GM23248 (cell line): ENCODE data around the gene DUSP2. TPM values are rescaled to one million over a fixed set of nuclear protein-coding genes. Genes with fewer than 3 reads are reported as not detected.

ENCODE experiments used
- DNase-seq: peaks from one replicate; pipeline ENCODE4 v3.0.0-alpha.2; 2015
- H2AFZ ChIP-seq: fragments of 200-600 bp; sonication (generic); 2 replicates; pipeline ENCODE4 v1.6.1; 2016; ENCODE audit warnings: antibody characterized with exemption
- H3F3A ChIP-seq: fragments of 200-600 bp; sonication (generic); 2 replicates; pipeline ENCODE4 v1.6.1; 2016; ENCODE audit warnings: mild to moderate bottlenecking, antibody characterized with exemption, mixed run types; ENCODE audit not compliant: insufficient read depth
- H3K27ac ChIP-seq: fragments of 200-600 bp; sonication (generic); 2 replicates; pipeline ENCODE4 v1.5.1; 2016; ENCODE audit warnings: mild to moderate bottlenecking
- H3K27me3 ChIP-seq: fragments of 200-600 bp; sonication (generic); replicated peaks from 2 replicates; pipeline ENCODE4 v1.6.1; 2016; ENCODE audit warnings: mild to moderate bottlenecking; ENCODE audit not compliant: insufficient read depth
- H3K36me3 ChIP-seq: fragments of 200-600 bp; sonication (generic); 2 replicates; pipeline ENCODE4 v1.6.1; 2016; ENCODE audit warnings: low read depth, mild to moderate bottlenecking
- H3K4me1 ChIP-seq: fragments of 200-600 bp; sonication (generic); 2 replicates; pipeline ENCODE4 v1.6.1; 2016; ENCODE audit warnings: mild to moderate bottlenecking; ENCODE audit not compliant: insufficient read depth
- H3K4me2 ChIP-seq: fragments of 200-600 bp; sonication (generic); one replicate; pipeline ENCODE4 v1.6.1; 2016; ENCODE audit warnings: mild to moderate bottlenecking; ENCODE audit not compliant: unreplicated experiment
- H3K4me3 ChIP-seq: fragments of 200-600 bp; sonication (generic); 2 replicates; pipeline ENCODE4 v1.5.1; 2016; ENCODE audit warnings: mild to moderate bottlenecking
- H3K79me2 ChIP-seq: fragments of 200-600 bp; sonication (generic); 2 replicates; pipeline ENCODE4 v1.6.1; 2016; ENCODE audit warnings: mild to moderate bottlenecking; ENCODE audit not compliant: insufficient read depth
- H3K9ac ChIP-seq: fragments of 200-600 bp; sonication (generic); 2 replicates; pipeline ENCODE4 v1.6.1; 2016; ENCODE audit warnings: mild to moderate bottlenecking
- H3K9me2 ChIP-seq: fragments of 200-600 bp; sonication (generic); 2 replicates; pipeline ENCODE4 v1.6.1; 2016; ENCODE audit warnings: mixed run types, mild to moderate bottlenecking, moderate library complexity; ENCODE audit not compliant: insufficient read depth
- H3K9me3 ChIP-seq: fragments of 200-600 bp; sonication (generic); one replicate; pipeline ENCODE4 v1.6.1; 2017; ENCODE audit warnings: low read depth
- H4K20me1 ChIP-seq: fragments of 200-600 bp; sonication (generic); 2 replicates; pipeline ENCODE4 v1.6.0; 2016; ENCODE audit not compliant: insufficient read depth
- EZH2 ChIP-seq: fragments of 200-600 bp; sonication (generic); IDR thresholded peaks from 2 replicates; pipeline ENCODE4 v1.6.1; 2018; ENCODE audit warnings: antibody characterized with exemption, mild to moderate bottlenecking; ENCODE audit not compliant: insufficient read depth, poor library complexity, severe bottlenecking
- EZH2phosphoT487 ChIP-seq: fragments of 200-600 bp; sonication (generic); IDR thresholded peaks from 2 replicates; pipeline ENCODE4 v1.6.1; 2018; ENCODE audit warnings: antibody characterized with exemption, moderate library complexity, mild to moderate bottlenecking, low read depth; ENCODE audit not compliant: insufficient read depth
- WGBS, 2 experiments: methylation state at CpG; one replicate each; pipeline ENCODE4 v1.1.6; 2015 to 2017; ENCODE audit warnings: low lambda C conversion rate in 2 of 2, low coverage in 1 of 2; ENCODE audit errors: missing lambda C conversion rate in 2 of 2; 5-methylcytosine and 5-hydroxymethylcytosine counted together
- in situ Hi-C: fragments of 300-500 bp; cut with MboI; formaldehyde crosslinking; loops from 2 replicates; pipeline ENCODE4 v1.15.0; 2020
- polyA plus RNA-seq: library from polyadenylated mRNA; unstranded; fragments of >200 nt; fragmentation: Nextera tagmentation; extraction: Ambion mirVana; gene quantifications from 2 replicates; pipeline ENCODE4 v1.2.1, GENCODE V29; 2016
- total RNA-seq: library from RNA; depleted of rRNA; stranded (reverse); fragments of >200 nt; shearing (Covaris generic); gene quantifications from 2 replicates; pipeline ENCODE4 v1.2.3, GENCODE V29; 2014

The DUSP2 gene
- total and polyA plus RNA-seq, 2 experiments from 2014 or later, result 3.1 to 8.8 TPM

GRCh38 chr2:96111823-96112500, 33.3 kb downstream of the DUSP2 start:
- Histone ChIP-seq H3K9ac (no peak overlapping the region), H3K4me2 (no peak overlapping the region), H3K4me3 (no peak overlapping the region), H3K27me3 (peaks cover 14% of the 10 kb centered on the region), H3K4me1 (no peaks in the 10 kb centered on the region), H3F3A (no peaks in the 10 kb centered on the region), H3K79me2 (no peaks in the 10 kb centered on the region), H3K27ac (no peak overlapping the region), H4K20me1 (no peaks in the 10 kb centered on the region), H3K9me3 (no peaks in the 10 kb centered on the region), H2AFZ (no peak overlapping the region), H3K36me3 (no peaks in the 10 kb centered on the region), H3K9me2 (no peaks in the 10 kb centered on the region)
- no peak for TF ChIP-seq EZH2
- TF ChIP-seq EZH2phosphoT487, result no peak
- 73% methylated on average over 7 of the region's 7 CpGs for WGBS, 2 experiments
- in situ Hi-C loops, result no loop called here
- no peak for DNase-seq

- no peak overlapping the region for H3K4me2 ChIP-seq
- no peaks in the 10 kb centered on the region for H3K9me3 ChIP-seq
- H3K4me1 ChIP-seq, result no peaks in the 10 kb centered on the region
- H3F3A ChIP-seq, result no peaks in the 10 kb centered on the region
- 46 to 48% methylated on average over 4 of the region's 4 CpGs for WGBS, 2 experiments
- H3K36me3 ChIP-seq, result no peaks in the 10 kb centered on the region
- no peak overlapping the region for H3K27ac ChIP-seq
- in situ Hi-C loops, result no loop called here
- TF ChIP-seq EZH2phosphoT487 (no peak), EZH2 (no peak)
- no peaks in the 10 kb centered on the region for H3K79me2 ChIP-seq
- no peak overlapping the region for H2AFZ ChIP-seq
- no peaks in the 10 kb centered on the region for H3K9me2 ChIP-seq
- H4K20me1 ChIP-seq, result no peaks in the 10 kb centered on the region
- H3K9ac ChIP-seq, result no peak overlapping the region
- peaks cover 14% of the 10 kb centered on the region for H3K27me3 ChIP-seq
- no peak overlapping the region for H3K4me3 ChIP-seq
- DNase-seq, result no peak
Measured at GRCh38 chr2:96111257-96111640, 34.0 kb downstream of the DUSP2 start.

- Histone ChIP-seq H3K9me3 (no peaks in the 10 kb centered on the region), H2AFZ (no peak overlapping the region), H3F3A (no peaks in the 10 kb centered on the region), H3K9me2 (no peaks in the 10 kb centered on the region), H3K79me2 (no peaks in the 10 kb centered on the region), H3K4me2 (no peak overlapping the region), H3K4me1 (no peaks in the 10 kb centered on the region), H3K27ac (no peak overlapping the region), H4K20me1 (no peaks in the 10 kb centered on the region), H3K36me3 (no peaks in the 10 kb centered on the region), H3K9ac (no peak overlapping the region), H3K27me3 (peaks cover 14% of the 10 kb centered on the region), H3K4me3 (no peak overlapping the region)
- DNase-seq, result no peak
- no peak for TF ChIP-seq EZH2
- in situ Hi-C loops, result no loop called here
- WGBS, 2 experiments, result 42 to 49% methylated on average over 13 of the region's 13 CpGs
Measured at GRCh38 chr2:96110621-96111256, 34.5 kb downstream of the DUSP2 start.

GRCh38 chr2:96109931-96110511, 35.2 kb downstream of the DUSP2 start:
- DNase-seq, result no peak
- Histone ChIP-seq H3K9me2 (no peaks in the 10 kb centered on the region), H3K79me2 (no peaks in the 10 kb centered on the region), H3K4me1 (no peaks in the 10 kb centered on the region), H4K20me1 (no peaks in the 10 kb centered on the region), H3K9me3 (no peaks in the 10 kb centered on the region), H3K36me3 (no peaks in the 10 kb centered on the region), H3K4me3 (no peak overlapping the region), H3K4me2 (no peak overlapping the region), H3K27me3 (peaks cover 14% of the 10 kb centered on the region), H3K27ac (no peak overlapping the region), H2AFZ (no peak overlapping the region), H3K9ac (no peak overlapping the region), H3F3A (no peaks in the 10 kb centered on the region)
- 79 to 88% methylated on average over 3 of the region's 3 CpGs for WGBS, 2 experiments
- in situ Hi-C loops, result no loop called here
- no peak for TF ChIP-seq EZH2
- TF ChIP-seq EZH2phosphoT487, result no peak
